22Rv1 (cell line): Measurements from ENCODE around the gene B9D1.

ENCODE experiments used
- H3K27ac ChIP-seq: fragments of 450-650 bp; 2 replicates; pipeline ENCODE4 v1.5.1; 2017
- ZFX ChIP-seq: fragments of 450-650 bp; IDR thresholded peaks from 2 replicates; pipeline ENCODE4 v1.6.1; 2017; ENCODE audit warnings: antibody characterized with exemption, borderline replicate concordance
- TF ChIP-seq, protein P1 (sequence below): fragments of 450-650 bp; IDR thresholded peaks from 2 replicates; pipeline ENCODE4 v1.5.1; 2017; ENCODE audit warnings: mild to moderate bottlenecking

The B9D1 gene

GRCh38 chr17:19309701-19310100 is 52.8 kb downstream of the B9D1 start:
- TF ChIP-seq, protein P1, sequence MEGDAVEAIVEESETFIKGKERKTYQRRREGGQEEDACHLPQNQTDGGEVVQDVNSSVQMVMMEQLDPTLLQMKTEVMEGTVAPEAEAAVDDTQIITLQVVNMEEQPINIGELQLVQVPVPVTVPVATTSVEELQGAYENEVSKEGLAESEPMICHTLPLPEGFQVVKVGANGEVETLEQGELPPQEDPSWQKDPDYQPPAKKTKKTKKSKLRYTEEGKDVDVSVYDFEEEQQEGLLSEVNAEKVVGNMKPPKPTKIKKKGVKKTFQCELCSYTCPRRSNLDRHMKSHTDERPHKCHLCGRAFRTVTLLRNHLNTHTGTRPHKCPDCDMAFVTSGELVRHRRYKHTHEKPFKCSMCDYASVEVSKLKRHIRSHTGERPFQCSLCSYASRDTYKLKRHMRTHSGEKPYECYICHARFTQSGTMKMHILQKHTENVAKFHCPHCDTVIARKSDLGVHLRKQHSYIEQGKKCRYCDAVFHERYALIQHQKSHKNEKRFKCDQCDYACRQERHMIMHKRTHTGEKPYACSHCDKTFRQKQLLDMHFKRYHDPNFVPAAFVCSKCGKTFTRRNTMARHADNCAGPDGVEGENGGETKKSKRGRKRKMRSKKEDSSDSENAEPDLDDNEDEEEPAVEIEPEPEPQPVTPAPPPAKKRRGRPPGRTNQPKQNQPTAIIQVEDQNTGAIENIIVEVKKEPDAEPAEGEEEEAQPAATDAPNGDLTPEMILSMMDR: no peak
- no peak for TF ChIP-seq ZFX
- H3K27ac ChIP-seq: no peak overlapping the region

- TF ChIP-seq, protein P1: no peak
- TF ChIP-seq ZFX: no peak
- no peak overlapping the region for H3K27ac ChIP-seq
Observed at GRCh38 chr17:19308398-19308797, 54.1 kb downstream of the B9D1 start.

- H3K27ac ChIP-seq: no peak overlapping the region
- TF ChIP-seq, protein P1: no peak
- no peak for TF ChIP-seq ZFX
Observed at GRCh38 chr17:19307521-19307920, 55.0 kb downstream of the B9D1 start.

- no peak overlapping the region for H3K27ac ChIP-seq
- TF ChIP-seq ZFX: no peak
- TF ChIP-seq, protein P1: no peak
Observed at GRCh38 chr17:19306160-19307111, 56.1 kb downstream of the B9D1 start.

GRCh38 chr17:19305761-19306159 is 56.8 kb downstream of the B9D1 start:
- H3K27ac ChIP-seq: no peak overlapping the region
- TF ChIP-seq ZFX: no peak
- TF ChIP-seq, protein P1: no peak

DNA sequence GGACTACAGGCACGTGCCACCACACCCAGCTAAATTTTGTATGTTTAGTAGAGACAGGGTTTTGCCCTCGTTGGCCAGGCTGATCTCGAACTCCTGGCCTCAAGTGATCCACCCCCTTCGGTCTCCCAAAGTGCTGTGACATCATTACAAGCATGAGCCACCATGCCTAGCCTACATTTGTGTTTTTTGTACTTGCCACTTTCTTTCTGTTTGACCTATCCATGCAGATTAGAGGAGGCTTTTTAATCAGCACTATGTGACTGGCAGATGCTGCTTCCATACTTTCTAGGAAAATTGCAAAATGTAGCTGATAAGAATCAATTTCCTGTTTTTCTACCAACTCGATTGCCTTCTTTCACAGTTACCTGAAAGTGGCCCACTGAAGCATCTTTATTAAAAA is 57.3 kb downstream of the B9D1 start:
- TF ChIP-seq ZFX: no peak
- TF ChIP-seq, protein P1: no peak
- H3K27ac ChIP-seq: no peak overlapping the region

DNA sequence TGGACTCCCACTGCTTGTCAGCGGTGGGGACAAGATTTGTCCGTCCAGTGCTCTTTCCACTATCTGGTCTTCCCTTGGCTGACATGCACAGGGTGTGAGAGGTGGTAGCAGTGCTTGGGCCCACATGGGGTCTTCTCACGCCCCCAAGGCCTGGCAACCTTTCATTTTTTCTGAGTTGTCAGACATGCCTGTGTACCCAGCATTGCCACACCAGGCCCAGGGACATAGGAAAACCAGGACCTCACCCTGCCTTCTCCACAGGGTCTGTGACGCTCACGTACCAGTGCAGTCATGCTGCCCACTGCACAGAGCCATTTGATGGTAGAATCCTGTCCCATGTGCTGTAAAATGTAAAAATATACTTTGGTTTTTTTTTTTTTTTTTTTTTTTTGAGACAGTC is 57.8 kb downstream of the B9D1 start:
- no peak overlapping the region for H3K27ac ChIP-seq
- TF ChIP-seq ZFX: no peak
- TF ChIP-seq, protein P1: no peak
